C4-2B (cell line): ENCODE results near the gene PSMB2.

Experiments
- CTCF ChIP-seq: fragments of 450-650 bp; conservative IDR thresholded peaks from 2 replicates; pipeline ENCODE4 v1.5.1; 2017; ENCODE audit warnings: mild to moderate bottlenecking
- ZFX ChIP-seq: fragments of 450-650 bp; IDR thresholded peaks from 2 replicates; pipeline ENCODE4 v1.6.1; 2017

DNA sequence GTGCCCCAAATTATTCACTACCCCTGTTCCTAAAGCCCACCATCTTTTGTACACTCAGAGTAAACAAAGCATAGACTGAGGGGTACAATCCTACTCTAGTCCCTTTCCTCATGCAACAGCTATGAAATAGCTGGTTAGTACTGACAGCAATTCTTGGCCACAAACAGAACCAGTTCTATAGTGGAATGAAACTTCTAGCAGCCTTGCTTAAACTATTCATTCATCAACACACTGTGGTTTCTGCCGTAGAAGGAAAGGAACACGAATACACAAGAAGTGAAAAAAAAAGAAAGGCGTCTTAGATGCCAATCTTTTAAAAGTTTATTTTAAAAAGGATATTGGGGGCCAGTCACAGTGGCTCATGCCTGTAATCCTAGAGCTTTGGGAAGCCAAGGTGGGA is 9.9 kb downstream of the PSMB2 start:
- no peak for TF ChIP-seq CTCF
- TF ChIP-seq ZFX = no peak
